Measurements from ENCODE around the gene UST.
A peak's percentile ranks its signal among the peaks of the same experiment; 100 is the strongest.

UST gene

DNA sequence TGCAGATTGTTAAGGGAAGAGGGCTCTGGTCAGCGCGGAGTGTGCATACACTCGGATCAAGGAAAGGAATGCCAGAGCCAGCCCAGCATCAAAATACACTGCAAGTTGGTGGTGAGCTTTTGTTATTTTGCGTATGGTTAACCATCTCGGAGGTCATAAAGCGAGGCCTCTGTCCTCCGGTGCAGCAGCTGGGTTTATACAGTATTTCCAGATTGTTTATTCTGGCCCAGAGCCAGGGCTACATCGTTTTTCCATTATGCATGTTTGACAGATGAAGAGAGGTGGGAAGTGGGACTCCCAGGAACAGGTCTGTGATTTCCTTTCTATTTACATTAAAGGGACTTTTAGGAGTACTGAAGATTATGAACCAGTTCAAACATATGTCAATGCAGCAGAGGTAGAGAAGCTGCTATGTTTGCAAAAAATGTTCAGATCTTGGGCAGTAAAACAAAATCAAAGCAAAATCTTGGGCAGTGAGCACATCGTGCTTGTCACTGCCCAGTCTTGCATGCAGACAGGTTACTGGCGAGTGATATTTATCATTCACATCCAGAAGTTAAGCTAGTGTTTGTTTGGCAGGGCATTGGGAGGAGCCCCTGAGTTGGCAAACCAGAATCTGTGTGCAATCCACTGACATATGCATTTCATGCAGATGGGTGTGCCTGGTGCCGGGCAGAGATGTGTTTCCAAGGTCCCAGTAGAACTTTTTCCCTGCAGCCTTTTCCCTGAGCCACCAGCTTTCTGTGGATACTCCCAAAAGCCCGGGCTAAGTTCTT is 314.3 kb downstream of the UST start:
- H3K36me3 Mint-ChIP-seq (ENCODE audit: low read depth) = no peaks in the 10 kb centered on the region
- no peaks in the 10 kb centered on the region for H3K9me3 Mint-ChIP-seq
- peaks cover 7% of the 10 kb centered on the region for H3K27me3 Mint-ChIP-seq (ENCODE audit: low read depth, poor library complexity)
- DNase-seq = no peak
- peaks cover 64% of the 10 kb centered on the region for H3K4me1 Mint-ChIP-seq
- TF ChIP-seq, protein P1, sequence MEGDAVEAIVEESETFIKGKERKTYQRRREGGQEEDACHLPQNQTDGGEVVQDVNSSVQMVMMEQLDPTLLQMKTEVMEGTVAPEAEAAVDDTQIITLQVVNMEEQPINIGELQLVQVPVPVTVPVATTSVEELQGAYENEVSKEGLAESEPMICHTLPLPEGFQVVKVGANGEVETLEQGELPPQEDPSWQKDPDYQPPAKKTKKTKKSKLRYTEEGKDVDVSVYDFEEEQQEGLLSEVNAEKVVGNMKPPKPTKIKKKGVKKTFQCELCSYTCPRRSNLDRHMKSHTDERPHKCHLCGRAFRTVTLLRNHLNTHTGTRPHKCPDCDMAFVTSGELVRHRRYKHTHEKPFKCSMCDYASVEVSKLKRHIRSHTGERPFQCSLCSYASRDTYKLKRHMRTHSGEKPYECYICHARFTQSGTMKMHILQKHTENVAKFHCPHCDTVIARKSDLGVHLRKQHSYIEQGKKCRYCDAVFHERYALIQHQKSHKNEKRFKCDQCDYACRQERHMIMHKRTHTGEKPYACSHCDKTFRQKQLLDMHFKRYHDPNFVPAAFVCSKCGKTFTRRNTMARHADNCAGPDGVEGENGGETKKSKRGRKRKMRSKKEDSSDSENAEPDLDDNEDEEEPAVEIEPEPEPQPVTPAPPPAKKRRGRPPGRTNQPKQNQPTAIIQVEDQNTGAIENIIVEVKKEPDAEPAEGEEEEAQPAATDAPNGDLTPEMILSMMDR (IDR thresholded peaks at IDR 0.05) = no peak
- H3K27ac Mint-ChIP-seq = peak overlapping the region; percentile 85
- no peak overlapping the region for H3K4me3 Mint-ChIP-seq

DNA sequence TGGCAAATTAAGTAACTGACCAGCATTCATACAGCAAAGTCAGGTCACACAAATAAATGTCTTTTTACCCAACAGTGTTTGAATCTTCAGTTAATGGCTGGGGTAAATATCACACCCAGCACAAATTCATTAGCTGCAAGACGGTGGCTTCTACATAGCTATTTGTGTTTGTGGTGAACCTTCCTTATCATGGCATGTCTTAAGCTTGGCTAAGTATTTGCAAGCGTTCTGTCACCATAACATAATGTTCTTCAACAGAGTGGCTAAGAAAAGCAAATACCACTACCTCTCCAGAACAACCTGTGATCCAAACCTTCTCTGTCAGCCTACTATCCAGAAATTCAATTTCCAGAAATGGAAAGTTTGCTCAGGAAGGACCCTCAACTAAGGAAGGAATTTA is 315.1 kb downstream of the UST start:
- Mint-ChIP-seq H3K9me3 (no peaks in the 10 kb centered on the region), H3K4me3 (no peak overlapping the region), H3K4me1 (peaks cover 57% of the 10 kb centered on the region), H3K27ac (no peak overlapping the region), H3K27me3 (ENCODE audit: low read depth, poor library complexity) (peaks cover 7% of the 10 kb centered on the region), H3K36me3 (ENCODE audit: low read depth) (no peaks in the 10 kb centered on the region)
- TF ChIP-seq, protein P1 (IDR thresholded peaks at IDR 0.05) = no peak
- DNase-seq = no peak

DNA sequence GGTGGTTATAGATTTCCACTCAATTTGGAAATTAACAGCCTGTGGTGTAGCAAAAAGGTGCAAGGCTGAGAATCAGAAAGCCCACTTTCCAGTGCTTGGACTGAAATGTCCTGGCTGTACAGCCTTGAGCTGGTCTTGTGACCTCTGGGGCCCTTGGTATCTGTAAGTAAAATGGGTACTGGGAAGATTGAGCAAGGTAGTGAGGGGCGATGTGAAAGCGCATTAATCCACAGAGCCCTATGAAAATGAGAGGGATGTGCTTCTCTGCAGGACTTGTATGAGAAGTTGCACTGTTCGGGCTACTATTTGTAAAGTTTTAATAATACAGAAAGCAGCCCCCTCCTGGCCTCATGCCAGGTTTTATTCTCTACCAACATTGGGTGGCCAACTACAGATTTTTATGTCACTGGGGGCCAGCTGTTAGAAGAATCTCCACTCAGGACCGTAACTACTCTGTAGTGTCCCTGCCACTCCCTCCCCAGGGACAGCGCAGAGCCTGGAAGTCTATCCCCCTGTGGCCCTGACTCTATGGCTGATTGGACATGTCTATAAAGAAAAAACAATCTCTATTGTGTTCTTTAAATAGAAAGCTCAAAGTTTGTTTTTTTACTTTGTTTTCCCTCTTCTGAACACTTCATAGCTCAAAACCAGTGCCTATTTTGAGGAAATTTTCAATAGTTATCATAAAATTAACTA is 316.0 kb downstream of the UST start:
- no peak overlapping the region for H3K27ac Mint-ChIP-seq
- TF ChIP-seq, protein P1 (IDR thresholded peaks at IDR 0.05) = no peak
- peaks cover 7% of the 10 kb centered on the region for H3K27me3 Mint-ChIP-seq (ENCODE audit: low read depth, poor library complexity)
- H3K4me1 Mint-ChIP-seq = peaks cover 53% of the 10 kb centered on the region
- no peak for DNase-seq
- no peaks in the 10 kb centered on the region for H3K9me3 Mint-ChIP-seq
- no peaks in the 10 kb centered on the region for H3K36me3 Mint-ChIP-seq (ENCODE audit: low read depth)
- no peak overlapping the region for H3K4me3 Mint-ChIP-seq

DNA sequence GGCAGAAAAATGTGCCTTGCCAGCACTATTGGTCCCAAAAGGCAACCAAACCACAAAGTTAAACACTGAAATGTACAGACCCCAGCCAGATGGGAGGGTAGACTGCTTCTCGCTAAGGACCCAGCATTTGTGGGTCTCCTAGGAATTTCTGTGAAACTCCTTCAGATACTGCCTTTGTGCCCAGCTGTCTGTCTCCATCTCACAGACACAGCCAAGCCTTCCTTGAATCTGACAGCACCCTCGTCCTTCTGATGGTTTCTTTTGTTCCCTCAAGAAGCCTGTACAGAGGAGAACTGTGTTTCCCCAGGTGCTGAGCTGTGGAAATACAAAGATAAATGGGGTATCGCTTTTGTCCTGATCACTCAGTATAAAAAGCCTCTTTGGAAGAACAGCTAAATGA is 316.6 kb downstream of the UST start:
- H3K4me1 Mint-ChIP-seq = peaks cover 47% of the 10 kb centered on the region

DNA sequence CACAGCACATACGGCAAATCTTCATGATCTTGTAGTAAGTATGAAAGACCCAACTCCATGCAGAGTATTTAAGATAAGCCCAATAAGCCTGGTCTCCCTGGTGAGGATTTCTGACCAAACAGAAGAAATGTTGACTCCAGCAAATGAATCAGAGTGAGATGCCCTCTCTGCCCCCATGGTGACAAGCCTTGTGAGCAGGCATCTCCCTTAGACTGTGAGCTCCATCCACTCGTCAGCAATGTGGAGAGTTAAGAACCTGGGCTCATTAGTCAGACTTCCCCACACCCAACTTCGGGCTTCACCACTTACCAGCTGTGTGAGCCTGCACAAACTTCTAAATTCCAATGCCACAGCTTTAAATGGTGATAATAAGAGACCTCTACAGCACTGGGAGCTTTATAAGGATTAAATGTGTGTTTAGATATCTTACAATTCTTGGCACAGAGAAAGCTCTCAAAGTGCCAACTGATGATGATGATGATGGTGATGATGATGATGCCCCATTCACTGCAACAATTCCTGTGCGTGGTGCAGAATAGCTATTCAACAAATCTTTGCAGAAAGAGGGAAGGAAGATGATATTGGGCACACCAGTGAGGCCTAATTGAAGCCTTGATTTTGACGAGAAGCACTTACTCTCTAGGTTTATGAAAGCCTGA is 317.3 kb downstream of the UST start:
- no peaks in the 10 kb centered on the region for H3K9me3 Mint-ChIP-seq
- no peak for DNase-seq
- no peak overlapping the region for H3K4me3 Mint-ChIP-seq
- peaks cover 42% of the 10 kb centered on the region for H3K4me1 Mint-ChIP-seq
- H3K36me3 Mint-ChIP-seq (ENCODE audit: low read depth) = peaks cover 4% of the 10 kb centered on the region
- no peak overlapping the region for H3K27ac Mint-ChIP-seq
- TF ChIP-seq, protein P1 (IDR thresholded peaks at IDR 0.05) = no peak
- peaks cover 4% of the 10 kb centered on the region for H3K27me3 Mint-ChIP-seq (ENCODE audit: low read depth, poor library complexity)

More for the DNA sequence above, 316.6 kb downstream of the UST start:
- peaks cover 4% of the 10 kb centered on the region for H3K27me3 Mint-ChIP-seq (ENCODE audit: low read depth, poor library complexity)
- TF ChIP-seq, protein P1 (IDR thresholded peaks at IDR 0.05) = no peak
- no peaks in the 10 kb centered on the region for H3K36me3 Mint-ChIP-seq (ENCODE audit: low read depth)
- DNase-seq = no peak
- H3K4me3 Mint-ChIP-seq = no peak overlapping the region
- no peaks in the 10 kb centered on the region for H3K9me3 Mint-ChIP-seq
- H3K27ac Mint-ChIP-seq = no peak overlapping the region

Measured in nephron progenitor cell (in vitro differentiated cells).